H9 (cell line): ENCODE data around the gene FKRP. TPM values are rescaled to one million over a fixed set of nuclear protein-coding genes. Genes with fewer than 3 reads are reported as not detected.

Source experiments
- DNase-seq: peaks from one replicate; pipeline ENCODE4 v3.0.0-alpha.2; 2017
- H2AFZ ChIP-seq: one replicate; pipeline ENCODE4 v1.6.1; 2013; ENCODE audit warnings: mild to moderate bottlenecking, low read length, control low read depth, moderate library complexity
- H2AK5ac ChIP-seq: 2 replicates; pipeline ENCODE4 v1.6.1; 2013; ENCODE audit warnings: low read length, control low read depth, mixed read lengths; ENCODE audit not compliant: insufficient read length
- H2BK120ac ChIP-seq: one replicate; pipeline ENCODE4 v1.6.1; 2013; ENCODE audit warnings: low read depth, mild to moderate bottlenecking, low read length, control low read depth, inconsistent platforms; ENCODE audit not compliant: poor library complexity, severe bottlenecking
- H2BK12ac ChIP-seq: 2 replicates; pipeline ENCODE4 v1.6.1; 2013; ENCODE audit warnings: low read length, control low read depth, mixed read lengths, low read depth; ENCODE audit not compliant: insufficient read length
- H2BK15ac ChIP-seq: 2 replicates; pipeline ENCODE4 v1.6.1; 2013; ENCODE audit warnings: low read depth, low read length, control low read depth
- H2BK20ac ChIP-seq: one replicate; pipeline ENCODE4 v1.6.1; 2013; ENCODE audit warnings: low read depth, mild to moderate bottlenecking, low read length, control low read depth, inconsistent platforms; ENCODE audit not compliant: poor library complexity, severe bottlenecking
- H2BK5ac ChIP-seq: 2 replicates; pipeline ENCODE4 v1.6.1; 2013; ENCODE audit warnings: low read length, control low read depth, mixed read lengths; ENCODE audit not compliant: insufficient read length
- H3K14ac ChIP-seq: 2 replicates; pipeline ENCODE4 v1.6.1; 2013; ENCODE audit warnings: low read length, control low read depth; ENCODE audit not compliant: insufficient read depth
- H3K18ac ChIP-seq: 2 replicates; pipeline ENCODE4 v1.6.1; 2013; ENCODE audit warnings: low read depth, mild to moderate bottlenecking, mixed read lengths, low read length, control low read depth; ENCODE audit not compliant: insufficient read length
- H3K23ac ChIP-seq: 2 replicates; pipeline ENCODE4 v1.6.1; 2013; ENCODE audit warnings: low read length, control low read depth, mixed read lengths, low read depth; ENCODE audit not compliant: insufficient read length
- H3K23me2 ChIP-seq: 2 replicates; pipeline ENCODE4 v1.6.1; 2013; ENCODE audit warnings: low read depth, mild to moderate bottlenecking, mixed read lengths, low read length, control low read depth; ENCODE audit not compliant: insufficient read length, poor library complexity, severe bottlenecking
- H3K27ac ChIP-seq: 2 replicates; pipeline ENCODE4 v1.5.1; 2013; ENCODE audit warnings: low read length, control low read depth, mixed read lengths, low read depth; ENCODE audit not compliant: insufficient read length
- H3K27me3 ChIP-seq: 2 replicates; pipeline ENCODE4 v1.6.1; 2013; ENCODE audit warnings: low read length, control low read depth, inconsistent platforms; ENCODE audit not compliant: insufficient read depth
- H3K4ac ChIP-seq: 2 replicates; pipeline ENCODE4 v1.6.1; 2013; ENCODE audit warnings: low read depth, mild to moderate bottlenecking, control low read depth, inconsistent platforms, low read length, moderate library complexity
- H3K4me1 ChIP-seq: 2 replicates; pipeline ENCODE4 v1.6.1; 2013; ENCODE audit warnings: low read length, control low read depth, inconsistent platforms; ENCODE audit not compliant: insufficient read depth
- H3K4me2 ChIP-seq: 2 replicates; pipeline ENCODE4 v1.6.1; 2013; ENCODE audit warnings: low read length, control low read depth, mixed read lengths; ENCODE audit not compliant: insufficient read length, insufficient read depth
- H3K56ac ChIP-seq: 2 replicates; pipeline ENCODE4 v1.6.1; 2013; ENCODE audit warnings: low read depth, mild to moderate bottlenecking, mixed read lengths, low read length, control low read depth; ENCODE audit not compliant: insufficient read length
- H3K79me1 ChIP-seq: 2 replicates; pipeline ENCODE4 v1.6.1; 2013; ENCODE audit warnings: low read depth, mild to moderate bottlenecking, moderate library complexity, low read length, control low read depth, inconsistent platforms; ENCODE audit not compliant: insufficient read depth, poor library complexity, severe bottlenecking
- H3K79me2 ChIP-seq: 2 replicates; pipeline ENCODE4 v1.6.1; 2013; ENCODE audit warnings: low read length, control low read depth, inconsistent platforms; ENCODE audit not compliant: insufficient read depth
- H3K9ac ChIP-seq: 2 replicates; pipeline ENCODE4 v1.6.1; 2013; ENCODE audit warnings: low read length, control low read depth, mixed read lengths; ENCODE audit not compliant: insufficient read length; ENCODE audit errors: extremely low read depth
- H3K9me3 ChIP-seq: one replicate; pipeline ENCODE4 v1.6.1; 2013; ENCODE audit warnings: low read depth, low read length, inconsistent platforms; ENCODE audit not compliant: control insufficient read depth
- H3T11ph ChIP-seq: one replicate; pipeline ENCODE4 v1.6.1; 2013; ENCODE audit warnings: mild to moderate bottlenecking, low read length, control low read depth, inconsistent platforms
- H4K20me1 ChIP-seq: one replicate; pipeline ENCODE4 v1.6.1; 2013; ENCODE audit not compliant: control insufficient read depth, insufficient read length, insufficient read depth
- H4K5ac ChIP-seq: 2 replicates; pipeline ENCODE4 v1.6.1; 2013; ENCODE audit warnings: low read depth, mild to moderate bottlenecking, mixed read lengths, low read length, control low read depth; ENCODE audit not compliant: insufficient read length
- H4K8ac ChIP-seq: replicated peaks from 2 replicates; pipeline ENCODE4 v1.6.1; 2013; ENCODE audit warnings: low read length, control low read depth, mixed read lengths, low read depth; ENCODE audit not compliant: insufficient read length
- H4K91ac ChIP-seq: 2 replicates; pipeline ENCODE4 v1.6.1; 2013; ENCODE audit warnings: low read depth, mild to moderate bottlenecking, moderate library complexity, mixed read lengths, low read length, control low read depth; ENCODE audit not compliant: insufficient read length
- H3K27ac Mint-ChIP-seq, 3 experiments: 2 replicates in 2 of 3; 3 replicates in 1 of 3; pipeline ENCODE4 v1.8.0; 2020 to 2021; ENCODE audit warnings: mixed read lengths in 3 of 3, mild to moderate bottlenecking in 1 of 3, moderate library complexity in 1 of 3
- H3K27me3 Mint-ChIP-seq: 2 replicates; pipeline ENCODE4 v1.8.0; 2021; ENCODE audit warnings: low read depth, mild to moderate bottlenecking, moderate library complexity, mixed read lengths
- H3K36me3 Mint-ChIP-seq, 3 experiments: 2 replicates in 2 of 3; 3 replicates in 1 of 3; pipeline ENCODE4 v1.8.0; 2020 to 2021; ENCODE audit warnings: low read depth in 3 of 3, mixed read lengths in 3 of 3; ENCODE audit not compliant: insufficient read depth in 1 of 3
- H3K4me1 Mint-ChIP-seq, 2 experiments: 2 replicates each; pipeline ENCODE4 v1.8.0; 2020; ENCODE audit warnings: mixed read lengths in 2 of 2
- H3K4me3 Mint-ChIP-seq, 2 experiments: 2 replicates in 1 of 2; 3 replicates in 1 of 2; pipeline ENCODE4 v1.8.0; 2020 to 2021; ENCODE audit warnings: mild to moderate bottlenecking in 2 of 2, mixed read lengths in 2 of 2, moderate library complexity in 1 of 2
- H3K9me3 Mint-ChIP-seq, 2 experiments: 2 replicates in 1 of 2; 3 replicates in 1 of 2; pipeline ENCODE4 v1.8.0; 2020; ENCODE audit warnings: mild to moderate bottlenecking in 2 of 2, mixed read lengths in 2 of 2, moderate library complexity in 1 of 2
- CTCF ChIP-seq: fragments of 200-600 bp; sonication (generic); conservative IDR thresholded peaks from 3 replicates; pipeline ENCODE4 v1.8.0; 2021; ENCODE audit warnings: antibody characterized with exemption, mild to moderate bottlenecking
- WGBS: extraction: QIAGEN DNeasy Blood & Tissue Kit; methylation state at CpG from one replicate; pipeline ENCODE4 v1.1.7; 2013; ENCODE audit warnings: missing lambda C conversion rate, low lambda C conversion rate, mixed read lengths; ENCODE audit not compliant: insufficient read length; ENCODE audit errors: extremely low coverage; 5-methylcytosine and 5-hydroxymethylcytosine counted together
- total RNA-seq: library from RNA; stranded (reverse); gene quantifications from 2 replicates; pipeline ENCODE4 v1.2.1, GENCODE V29; 2021

Gene FKRP
- total RNA-seq, 1 experiment from 2014 or later: 42.2 TPM

GRCh38 chr19:46739290-46739771 lies 6.5 kb upstream of the FKRP start:
- Histone ChIP-seq H3K56ac (no peak overlapping the region), H3T11ph (no peak overlapping the region), H2BK5ac (no peak overlapping the region), H2BK120ac (no peak overlapping the region), H2AFZ (no peak overlapping the region), H2BK12ac (no peak overlapping the region), H4K91ac (no peak overlapping the region), H3K14ac (no peak overlapping the region), H2AK5ac (no peak overlapping the region), H3K23me2 (no peaks in the 10 kb centered on the region), H2BK20ac (no peak overlapping the region), H2BK15ac (no peak overlapping the region), H3K4me2 (no peak overlapping the region), H3K79me1 (peaks cover 3% of the 10 kb centered on the region), H3K9me3 (no peaks in the 10 kb centered on the region), H3K4ac (no peak overlapping the region), H3K27ac (no peak overlapping the region), H4K20me1 (no peaks in the 10 kb centered on the region), H4K8ac (no peak overlapping the region), H4K5ac (no peak overlapping the region), H3K23ac (no peak overlapping the region), H3K27me3 (no peaks in the 10 kb centered on the region), H3K79me2 (peaks cover 39% of the 10 kb centered on the region), H3K9ac (no peak overlapping the region), H3K18ac (no peak overlapping the region), H3K4me1 (0 out of 2 replicates have a peak, but pooled peaks cover 3% of the 10 kb centered on the region)
- no peaks in the 10 kb centered on the region for H3K27me3 Mint-ChIP-seq
- no CpG with 5 or more reads among the region's 14 CpGs for WGBS
- TF ChIP-seq CTCF: no peak
- no peaks in the 10 kb centered on the region for H3K9me3 Mint-ChIP-seq
- peak overlapping the region; percentile 66 to 72 (median 72); a peak in 6 of 7 replicates for H3K27ac Mint-ChIP-seq
- H3K4me3 Mint-ChIP-seq: no peak overlapping the region; a peak in 2 of 5 replicates
- H3K4me1 Mint-ChIP-seq: peaks cover 26 to 33% of the 10 kb centered on the region in 2 experiments
- no peak for DNase-seq
- H3K36me3 Mint-ChIP-seq: peaks cover 22 to 69% (median 55%) of the 10 kb centered on the region in 3 experiments; a peak in 6 of 7 replicates
